ENCODE data around the gene TMEM167A. TPM values are rescaled to one million over a fixed set of nuclear protein-coding genes. Genes with fewer than 3 reads are reported as not detected.

TMEM167A gene
- total and polyA plus RNA-seq, 2 of the 4 experiments (the other 2 are of a cell fraction): 34.6 to 45.1 TPM

DNA sequence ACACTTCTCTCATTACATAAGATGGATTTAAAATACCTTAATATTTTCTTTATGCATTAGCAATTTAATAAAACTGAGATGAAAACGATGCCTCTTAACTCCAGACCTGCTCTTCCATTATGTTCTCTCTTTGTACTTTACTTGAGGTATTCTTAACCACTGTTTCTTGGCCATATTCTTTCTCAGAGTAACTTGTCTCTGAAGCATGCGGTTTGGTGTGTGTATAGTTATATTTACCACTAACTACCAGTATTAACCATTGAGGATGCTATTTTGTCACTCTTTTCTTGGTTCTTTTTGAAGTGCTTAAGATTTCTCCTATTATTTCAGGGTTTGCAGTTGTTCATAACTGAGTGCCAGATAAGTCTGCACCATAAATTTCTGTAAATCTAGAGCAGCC, 17.9 kb downstream of the TMEM167A start:
- no peak overlapping the region for H2AK5ac ChIP-seq (ENCODE audit: low read depth, low read length)
- ChIA-PET POLR2A (ENCODE audit: unreplicated experiment) (no interaction called here), CTCF (no interaction called here)
- H4K5ac ChIP-seq (ENCODE audit: low read depth, low read length): no peak overlapping the region
- H2AFZ ChIP-seq (replicated peaks; ENCODE audit: low read length, poor library complexity): no peak overlapping the region
- DNase-seq: no peak
- no peak overlapping the region for H3K27ac ChIP-seq (ENCODE audit: insufficient read depth, low read length)
- no peak overlapping the region for H4K8ac ChIP-seq (ENCODE audit: low read depth in 2 of 2, low read length in 2 of 2)
- H3K14ac ChIP-seq (replicated peaks; ENCODE audit: low read depth, low read length): no peak overlapping the region
- no peaks in the 10 kb centered on the region for H3K9me3 ChIP-seq (ENCODE audit: control insufficient read depth, insufficient read depth, low read length)
- intact Hi-C loops (cut with micrococcal nuclease): loop anchor here (5.0 kb wide), 2 partner anchors 373 to 413 kb away; partner anchors contain the start of gene VCAN
- peaks cover 13% of the 10 kb centered on the region; the same call in 1 of the 2 replicates for H4K20me1 ChIP-seq (ENCODE audit: insufficient read depth, low read length)
- TF ChIP-seq FOS (IDR thresholded peaks at IDR 0.05; ENCODE audit: low read depth, low read length) (no peak), MAFK (IDR thresholded peaks at IDR 0.05; ENCODE audit: low read depth, low read length) (no peak), SMC3 (IDR thresholded peaks at IDR 0.05; ENCODE audit: low read depth, low read length) (no peak), RCOR1 (IDR thresholded peaks at IDR 0.05; ENCODE audit: insufficient replicate concordance, low read length) (no peak), MAZ (IDR thresholded peaks at IDR 0.05; ENCODE audit: borderline replicate concordance, low read depth, low read length) (no peak), POLR2A (IDR thresholded peaks at IDR 0.05; ENCODE audit: low read depth, low read length) (no peak), NFE2L2 (IDR thresholded peaks at IDR 0.05; ENCODE audit: low read depth, low read length) (no peak), BHLHE40 (IDR thresholded peaks at IDR 0.05; ENCODE audit: low read depth, low read length) (no peak), RAD21 (IDR thresholded peaks at IDR 0.05; ENCODE audit: low read length) (no peak), MXI1 (IDR thresholded peaks at IDR 0.05; ENCODE audit: borderline replicate concordance, low read depth, low read length) (no peak), CHD1 (IDR thresholded peaks at IDR 0.05; ENCODE audit: low read depth, low read length) (no peak), CEBPB (IDR thresholded peaks at IDR 0.05; ENCODE audit: low read depth, low read length) (no peak), RFX5 (IDR thresholded peaks at IDR 0.05; ENCODE audit: low read depth, low read length) (no peak)
- TF ChIP-seq, protein P1, sequence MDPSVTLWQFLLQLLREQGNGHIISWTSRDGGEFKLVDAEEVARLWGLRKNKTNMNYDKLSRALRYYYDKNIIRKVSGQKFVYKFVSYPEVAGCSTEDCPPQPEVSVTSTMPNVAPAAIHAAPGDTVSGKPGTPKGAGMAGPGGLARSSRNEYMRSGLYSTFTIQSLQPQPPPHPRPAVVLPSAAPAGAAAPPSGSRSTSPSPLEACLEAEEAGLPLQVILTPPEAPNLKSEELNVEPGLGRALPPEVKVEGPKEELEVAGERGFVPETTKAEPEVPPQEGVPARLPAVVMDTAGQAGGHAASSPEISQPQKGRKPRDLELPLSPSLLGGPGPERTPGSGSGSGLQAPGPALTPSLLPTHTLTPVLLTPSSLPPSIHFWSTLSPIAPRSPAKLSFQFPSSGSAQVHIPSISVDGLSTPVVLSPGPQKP (IDR thresholded peaks at IDR 0.05; ENCODE audit: borderline replicate concordance, low read depth, low read length): no peak
- TF ChIP-seq, protein P2, sequence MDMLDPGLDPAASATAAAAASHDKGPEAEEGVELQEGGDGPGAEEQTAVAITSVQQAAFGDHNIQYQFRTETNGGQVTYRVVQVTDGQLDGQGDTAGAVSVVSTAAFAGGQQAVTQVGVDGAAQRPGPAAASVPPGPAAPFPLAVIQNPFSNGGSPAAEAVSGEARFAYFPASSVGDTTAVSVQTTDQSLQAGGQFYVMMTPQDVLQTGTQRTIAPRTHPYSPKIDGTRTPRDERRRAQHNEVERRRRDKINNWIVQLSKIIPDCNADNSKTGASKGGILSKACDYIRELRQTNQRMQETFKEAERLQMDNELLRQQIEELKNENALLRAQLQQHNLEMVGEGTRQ (IDR thresholded peaks at IDR 0.05; ENCODE audit: low read depth, low read length): no peak
- TF ChIP-seq, protein P3, sequence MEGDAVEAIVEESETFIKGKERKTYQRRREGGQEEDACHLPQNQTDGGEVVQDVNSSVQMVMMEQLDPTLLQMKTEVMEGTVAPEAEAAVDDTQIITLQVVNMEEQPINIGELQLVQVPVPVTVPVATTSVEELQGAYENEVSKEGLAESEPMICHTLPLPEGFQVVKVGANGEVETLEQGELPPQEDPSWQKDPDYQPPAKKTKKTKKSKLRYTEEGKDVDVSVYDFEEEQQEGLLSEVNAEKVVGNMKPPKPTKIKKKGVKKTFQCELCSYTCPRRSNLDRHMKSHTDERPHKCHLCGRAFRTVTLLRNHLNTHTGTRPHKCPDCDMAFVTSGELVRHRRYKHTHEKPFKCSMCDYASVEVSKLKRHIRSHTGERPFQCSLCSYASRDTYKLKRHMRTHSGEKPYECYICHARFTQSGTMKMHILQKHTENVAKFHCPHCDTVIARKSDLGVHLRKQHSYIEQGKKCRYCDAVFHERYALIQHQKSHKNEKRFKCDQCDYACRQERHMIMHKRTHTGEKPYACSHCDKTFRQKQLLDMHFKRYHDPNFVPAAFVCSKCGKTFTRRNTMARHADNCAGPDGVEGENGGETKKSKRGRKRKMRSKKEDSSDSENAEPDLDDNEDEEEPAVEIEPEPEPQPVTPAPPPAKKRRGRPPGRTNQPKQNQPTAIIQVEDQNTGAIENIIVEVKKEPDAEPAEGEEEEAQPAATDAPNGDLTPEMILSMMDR (conservative IDR thresholded peaks at IDR 0.05; ENCODE audit: low read depth, low read length): no peak
- H3K4me1 ChIP-seq (ENCODE audit: control insufficient read depth, insufficient read depth, low read length): no peaks in the 10 kb centered on the region
- no peaks in the 10 kb centered on the region for H3K27me3 ChIP-seq (ENCODE audit: control insufficient read depth, insufficient read depth, low read length)
- H3K56ac ChIP-seq (ENCODE audit: extremely low read depth, insufficient read depth, low read length): no peak overlapping the region
- H3K23ac ChIP-seq (ENCODE audit: low read depth, low read length): no peak overlapping the region
- in situ Hi-C loops (cut with MboI; ENCODE audit: low sequenced_read_pairs): loop anchor here (25.0 kb wide), 1 partner anchor 697 kb away; no protein-coding TSS in a partner anchor
- peaks cover 11% of the 10 kb centered on the region for H3K36me3 ChIP-seq (ENCODE audit: control insufficient read depth, insufficient read depth, low read length)
- no peak for ATAC-seq (ENCODE audit: low read depth)
- no peak overlapping the region for H2BK120ac ChIP-seq (ENCODE audit: low read depth, low read length)
- H3K4me2 ChIP-seq (ENCODE audit: low read depth, low read length): no peak overlapping the region
- no peak overlapping the region for H2BK15ac ChIP-seq (ENCODE audit: low read depth, low read length)
- H2BK5ac ChIP-seq (ENCODE audit: low read depth, low read length, poor library complexity, severe bottlenecking): no peak overlapping the region
- H3K4me3 ChIP-seq (ENCODE audit: insufficient read depth, low read depth, low read length): no peak overlapping the region
- no CpG with 5 or more reads among the region's 2 CpGs for WGBS, 2 experiments (ENCODE audit: extremely low coverage in 2 of 2, insufficient read length in 1 of 2)
- no peak overlapping the region for H2AK9ac ChIP-seq (replicated peaks; ENCODE audit: low read depth, low read length, poor library complexity)
- BruUV-seq (replicated peaks): no TSS peak
- dilution Hi-C loops (cut with HindIII; ENCODE audit: low sequenced_read_pairs, unreplicated experiment): no loop called here
- H2BK20ac ChIP-seq (ENCODE audit: low read depth, low read length): no peak overlapping the region
- peaks cover 17 to 23% of the 10 kb centered on the region in 2 experiments for H3K79me1 ChIP-seq (ENCODE audit: low read depth in 1 of 2, low read length in 2 of 2)
- H3K4ac ChIP-seq (ENCODE audit: low read depth, low read length): no peak overlapping the region
- no peak overlapping the region for H3K9ac ChIP-seq (ENCODE audit: low read depth, low read length)
- H4K91ac ChIP-seq (ENCODE audit: insufficient read depth, low read depth, low read length): no peak overlapping the region
- H3K18ac ChIP-seq (ENCODE audit: low read depth, low read length): no peak overlapping the region
- no peaks in the 10 kb centered on the region for H3K9me1 ChIP-seq (ENCODE audit: insufficient read depth, low read length)

All from IMR-90 (cell line).